T-helper 1 cell treated with Interleukin-12 subunit alpha and Interleukin-12 subunit beta and Interleukin-4 antibody, amounts not matched to agents 30 ng/mL and 1 ng/mL, for 36 hours (primary cell): ENCODE results near the gene WDR72. TPM values are rescaled to one million over a fixed set of nuclear protein-coding genes. Genes with fewer than 3 reads are reported as not detected.
"Not testable (repeated sequence)": the region's sequence is repeated elsewhere in the genome, so short reads cannot be mapped to it uniquely, and the experiment has no call there.

Experiments
- intact Hi-C: fragments of 100-400 bp; cut with micrococcal nuclease; formaldehyde crosslinking; loops from one replicate; pipeline ENCODE4 v1.15.1; 2024
- total RNA-seq: library from RNA; stranded (reverse); gene quantifications from 2 replicates; pipeline ENCODE4 v1.2.3, GENCODE V29; 2022

Gene WDR72
- total RNA-seq, 1 donor from 2014 or later: not detected

DNA sequence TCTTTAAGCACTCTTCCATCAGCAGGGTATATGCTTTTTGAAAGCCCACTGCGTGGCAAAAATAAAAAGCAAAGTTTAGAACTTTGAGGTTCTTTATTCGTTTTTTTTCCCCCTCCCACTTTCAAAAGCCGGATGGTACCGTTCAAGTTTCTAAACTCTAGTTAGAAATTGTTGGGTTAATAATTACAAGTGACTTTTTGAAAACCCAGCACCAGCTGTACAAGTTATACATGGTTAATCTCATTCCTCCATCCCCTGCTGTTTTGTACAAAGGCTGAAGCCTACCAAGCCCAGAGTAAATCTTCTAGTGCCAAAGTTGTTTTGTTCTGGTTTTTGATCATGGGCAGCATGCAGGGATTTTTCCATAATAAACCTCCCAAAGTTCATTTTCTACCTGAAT lies 48.6 kb downstream of the WDR72 start:
- intact Hi-C loops: no loop called here

DNA sequence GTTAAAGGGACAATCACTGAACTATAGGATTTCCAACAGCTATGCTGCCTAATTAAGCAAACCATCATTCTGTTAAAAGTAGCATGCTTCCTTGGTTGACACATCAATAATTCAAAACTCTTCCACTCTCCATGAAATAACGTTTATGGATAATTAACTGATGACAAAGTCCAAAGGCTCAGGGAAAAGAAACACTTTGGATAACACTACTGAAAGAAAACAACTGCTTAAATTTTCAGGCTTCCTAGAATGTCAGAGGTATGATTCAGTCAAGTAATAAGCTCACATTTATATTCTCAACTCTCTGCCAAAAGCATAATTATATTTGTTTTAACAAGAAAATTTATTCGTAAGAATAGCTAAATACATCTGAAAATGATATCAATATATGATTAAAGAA lies 49.6 kb downstream of the WDR72 start:
- intact Hi-C loops: no loop called here

DNA sequence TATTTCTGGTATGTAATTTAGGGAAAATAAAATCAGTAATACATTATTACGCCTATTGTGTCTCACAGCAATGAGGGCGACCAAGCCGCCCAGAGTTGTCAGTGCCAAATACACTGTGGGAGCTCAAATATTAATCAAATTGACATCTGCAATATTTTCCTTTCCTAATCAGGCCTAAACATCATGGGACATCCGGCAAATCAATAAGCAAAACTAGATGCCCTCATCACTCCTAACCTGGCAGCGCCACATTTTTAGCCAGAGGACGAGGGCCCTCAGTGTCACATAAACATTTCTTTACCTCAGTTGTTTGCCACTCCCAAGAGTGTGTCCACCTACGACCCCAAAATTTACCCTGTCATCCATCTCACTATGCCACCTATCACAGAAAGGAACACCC lies 64.1 kb downstream of the WDR72 start:
- intact Hi-C loops: no loop called here

DNA sequence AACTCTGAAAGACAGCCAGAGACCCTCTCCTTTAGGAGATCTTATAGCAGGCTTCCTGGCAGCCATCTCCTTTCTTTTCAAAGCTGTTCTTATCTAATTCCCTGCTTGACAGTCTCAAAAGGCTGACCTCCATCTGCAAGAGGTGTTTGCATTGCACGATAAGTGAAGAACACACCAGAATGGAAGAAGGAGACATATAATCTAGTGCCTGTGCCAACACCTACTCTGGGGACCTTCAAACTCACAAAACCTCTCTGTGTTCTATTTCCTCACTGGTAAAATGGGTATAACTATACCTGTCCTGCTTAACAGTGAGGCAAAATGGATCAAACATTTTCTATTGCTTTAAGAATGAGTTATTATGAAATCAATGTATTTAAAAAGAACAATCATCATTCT lies 65.0 kb downstream of the WDR72 start:
- intact Hi-C loops: no loop called here

DNA sequence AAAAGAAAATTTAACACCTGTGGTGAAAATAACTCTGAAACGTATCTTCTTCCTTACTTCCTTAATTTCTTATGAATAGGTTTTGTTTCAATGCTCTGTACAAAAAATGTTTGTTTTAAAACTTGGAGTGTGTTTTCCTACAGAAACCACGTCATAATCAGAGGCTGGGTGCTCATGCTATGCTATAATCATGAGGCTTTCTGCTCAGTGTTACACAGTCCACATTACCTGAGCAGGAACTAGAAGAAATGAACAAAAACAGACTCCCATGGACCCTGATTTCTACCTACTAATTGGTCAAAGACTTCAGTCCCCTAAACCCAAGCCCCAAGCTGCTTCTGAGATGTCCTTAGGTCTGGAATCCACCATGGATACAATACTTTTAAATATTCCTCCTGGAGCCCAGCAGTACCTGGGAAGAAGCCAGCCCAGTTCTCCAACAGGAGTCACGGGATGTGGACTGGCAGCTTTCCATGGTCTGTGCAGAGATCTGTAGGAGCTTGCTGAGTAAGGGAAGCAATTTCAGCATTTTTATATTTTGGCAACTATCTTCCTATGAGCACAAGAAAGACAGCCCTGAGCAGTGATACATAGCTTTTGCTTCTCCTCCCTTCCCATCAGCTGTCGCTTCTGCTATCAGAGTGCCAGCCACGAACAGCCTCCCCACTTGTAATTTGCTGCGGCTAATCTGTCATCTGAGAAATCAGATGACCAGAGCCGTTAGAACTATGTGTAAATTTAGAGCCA lies 65.6 kb downstream of the WDR72 start:
- intact Hi-C loops: no loop called here

- intact Hi-C loops: not testable (repeated sequence)
Observed at GRCh38 chr15:53684162-53684561, 75.3 kb downstream of the WDR72 start.

DNA sequence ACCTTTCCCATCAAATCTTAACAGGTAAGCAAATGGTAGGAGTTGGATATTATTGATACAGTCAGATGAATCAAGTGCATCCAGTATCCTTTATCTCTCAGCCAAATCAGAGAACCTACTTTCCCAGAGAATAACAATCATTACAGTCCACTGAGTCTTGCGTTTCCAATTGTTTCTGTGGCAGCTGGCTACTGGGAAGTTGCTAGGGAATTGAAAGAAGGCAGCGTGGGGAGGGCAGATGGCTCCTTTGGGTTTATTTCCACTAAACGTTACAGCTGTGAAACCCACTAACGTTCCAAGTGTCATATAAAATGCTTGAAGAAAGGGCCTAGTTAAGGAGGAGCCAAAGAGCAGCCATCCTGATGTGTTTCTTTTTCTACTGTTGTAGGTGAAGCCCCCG lies 78.4 kb downstream of the WDR72 start:
- intact Hi-C loops: no loop called here

- intact Hi-C loops: no loop called here
Observed at GRCh38 chr15:53675832-53676231, 83.6 kb downstream of the WDR72 start.

DNA sequence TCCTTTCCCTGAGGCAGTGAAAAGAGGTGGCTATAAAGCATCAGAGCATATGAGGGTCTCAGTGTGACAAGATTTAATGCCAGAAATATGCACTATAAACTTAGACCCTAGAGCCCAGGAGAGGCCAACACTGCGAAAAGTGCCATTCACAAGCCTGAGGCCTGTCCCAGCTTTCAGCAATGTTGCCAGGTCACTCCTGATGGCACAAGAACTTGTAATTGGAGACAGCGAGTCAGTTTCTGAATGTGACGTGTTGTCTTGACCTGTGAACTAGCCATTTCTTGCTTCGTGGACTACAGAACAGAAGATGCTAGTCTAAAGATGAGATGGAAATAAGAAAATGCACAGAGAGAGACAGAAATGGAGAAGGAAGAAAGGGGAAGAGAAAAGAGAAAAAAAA lies 87.9 kb downstream of the WDR72 start:
- intact Hi-C loops: no loop called here

DNA sequence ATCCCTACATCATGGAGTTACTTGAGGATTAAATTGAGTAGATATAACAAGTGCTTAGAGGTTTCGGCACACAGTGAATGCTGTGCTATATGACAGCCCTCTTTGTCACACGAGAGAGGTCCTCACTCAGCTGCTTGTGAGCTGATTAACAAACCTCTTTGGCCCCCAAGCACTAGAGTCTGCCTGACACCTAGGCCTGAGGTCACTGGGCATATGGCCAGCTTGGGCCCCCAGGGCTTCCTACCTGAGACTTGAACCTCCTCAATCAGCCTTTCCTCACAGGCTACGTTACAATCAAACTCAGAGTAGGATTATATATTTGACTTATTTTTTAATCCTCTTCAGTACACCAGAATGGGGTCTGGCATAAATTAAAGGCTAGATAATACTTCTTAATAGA lies 88.8 kb downstream of the WDR72 start:
- intact Hi-C loops: no loop called here

- intact Hi-C loops: no loop called here
Observed at GRCh38 chr15:53665930-53666329, 93.5 kb downstream of the WDR72 start.

- intact Hi-C loops: no loop called here
Observed at GRCh38 chr15:53658827-53659555, 100.5 kb downstream of the WDR72 start.

- intact Hi-C loops: no loop called here
Observed at GRCh38 chr15:53658255-53658654, 101.2 kb downstream of the WDR72 start.

DNA sequence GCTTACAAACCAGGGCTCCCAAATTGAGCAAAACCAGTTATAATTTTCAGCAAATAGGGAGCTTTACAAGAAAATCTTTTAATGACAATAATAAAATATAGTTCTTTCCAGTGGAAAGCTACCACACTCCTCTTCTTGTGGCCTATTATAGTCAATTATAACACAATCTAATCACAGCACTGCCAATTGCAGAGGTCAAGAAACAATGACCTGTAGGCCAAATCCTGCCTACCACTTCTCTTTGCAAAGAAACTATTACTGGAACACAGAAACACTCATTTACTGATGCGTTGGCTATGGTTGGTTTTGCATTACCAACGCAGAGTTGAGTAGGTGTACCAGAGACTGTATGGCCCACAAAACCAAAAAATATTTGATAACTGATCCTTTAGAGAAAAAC lies 110.5 kb downstream of the WDR72 start:
- intact Hi-C loops: no loop called here

DNA sequence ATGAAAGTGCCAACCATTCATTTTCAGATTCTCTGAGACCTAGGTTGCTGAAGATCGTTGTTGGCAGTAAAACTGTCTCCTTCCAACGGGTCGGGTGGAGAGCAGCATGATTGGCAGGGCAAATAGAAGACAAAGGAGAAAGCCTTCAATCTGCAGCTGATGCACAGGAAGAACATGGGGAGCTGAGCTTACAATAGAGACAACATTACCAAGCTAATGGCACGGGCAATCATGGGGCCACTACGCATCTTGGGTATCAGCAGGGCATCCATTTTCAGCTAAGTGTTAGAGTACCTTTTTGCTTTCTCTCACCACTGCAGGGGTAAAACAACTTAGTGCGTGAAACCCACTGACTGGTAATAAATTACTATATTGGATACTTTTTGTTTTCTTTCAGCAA lies 114.8 kb downstream of the WDR72 start:
- intact Hi-C loops: no loop called here

DNA sequence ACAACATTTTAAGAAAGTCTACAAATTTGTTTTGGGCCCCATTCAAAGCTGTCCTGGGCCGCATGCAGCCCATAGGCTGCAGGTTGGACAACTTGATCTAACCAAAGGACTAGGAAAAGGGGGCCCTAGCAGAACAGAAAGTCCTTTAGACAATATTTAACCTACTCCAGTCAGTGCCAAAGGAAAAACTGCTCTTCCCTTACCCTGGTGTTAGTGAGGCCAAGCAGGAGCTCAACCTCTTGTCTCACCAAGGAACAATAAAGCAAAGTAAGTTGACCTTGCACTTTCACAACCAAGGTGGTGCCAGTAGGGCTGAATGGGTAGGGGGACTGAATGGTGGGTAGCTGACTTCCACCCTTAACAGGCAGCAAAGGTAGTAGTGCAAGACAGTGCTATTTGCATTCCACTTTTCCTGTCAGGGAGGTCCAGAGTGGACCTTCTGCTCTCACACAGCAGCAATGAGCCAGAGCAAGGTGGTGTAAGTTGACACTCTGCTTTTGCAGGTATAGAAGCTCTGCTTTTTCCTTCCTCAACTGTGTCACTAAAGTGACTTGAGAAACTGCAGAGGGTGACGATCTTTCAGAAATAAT lies 124.9 kb downstream of the WDR72 start:
- intact Hi-C loops: no loop called here

DNA sequence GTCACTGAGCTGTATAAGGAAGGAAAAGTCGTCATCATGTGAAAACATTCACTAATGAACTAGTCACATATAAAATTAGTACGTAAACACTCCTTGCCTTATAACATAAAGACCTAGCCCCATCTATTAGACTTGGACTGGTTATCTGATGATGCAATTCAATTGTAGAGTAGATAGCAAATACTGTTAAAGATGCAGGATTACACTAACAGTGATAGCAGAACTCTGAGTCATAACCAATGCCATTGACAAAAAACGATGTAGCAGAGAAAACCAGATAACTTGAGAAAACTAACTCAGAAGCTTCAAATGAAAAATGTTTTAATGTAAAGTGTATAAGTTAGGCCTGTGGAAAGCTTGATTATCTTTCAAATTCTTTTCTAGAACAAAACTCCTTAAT lies 132.2 kb downstream of the WDR72 start:
- intact Hi-C loops: no loop called here

DNA sequence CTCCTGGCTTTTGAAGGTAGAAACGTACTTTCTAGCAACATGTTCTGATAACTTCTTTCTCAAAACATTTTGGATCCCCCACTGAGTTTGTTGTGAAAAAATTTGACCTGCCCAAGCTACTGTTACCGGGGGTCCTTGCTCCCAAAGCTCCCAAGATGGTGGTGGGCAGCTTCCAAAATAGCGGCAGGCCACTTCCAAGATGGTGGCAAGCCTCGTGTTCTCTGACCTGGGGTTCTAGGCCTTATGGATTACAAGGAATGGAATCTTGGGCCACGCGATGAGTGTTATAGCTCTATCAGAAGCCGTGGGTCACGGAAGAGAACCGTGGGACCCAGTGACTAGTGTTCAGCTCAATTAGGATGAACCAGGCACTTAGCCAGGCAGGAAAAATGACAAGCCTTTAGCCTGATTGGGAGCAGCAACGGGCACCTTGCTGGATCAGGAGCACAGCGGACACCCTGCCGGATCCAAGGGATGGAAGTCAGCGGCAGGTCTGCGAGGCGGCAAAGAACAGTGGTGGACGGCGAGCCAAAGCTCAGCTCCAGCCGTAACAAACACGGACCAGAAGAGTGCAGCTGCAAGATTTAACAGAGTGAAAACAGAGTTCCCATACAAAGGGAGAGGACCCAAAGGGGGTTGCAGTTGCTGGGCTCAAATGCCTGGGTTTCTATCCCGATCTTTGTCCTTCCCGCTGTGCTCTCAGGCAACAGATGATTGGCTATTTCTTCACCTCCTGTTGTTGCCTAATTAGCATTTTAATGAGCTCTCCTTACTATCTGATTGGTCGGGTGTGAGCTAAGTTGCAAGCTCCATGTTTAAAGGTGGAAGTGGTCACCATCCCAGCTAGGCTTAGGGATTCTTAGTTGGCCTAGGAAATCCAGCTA lies 133.3 kb downstream of the WDR72 start:
- intact Hi-C loops: no loop called here

DNA sequence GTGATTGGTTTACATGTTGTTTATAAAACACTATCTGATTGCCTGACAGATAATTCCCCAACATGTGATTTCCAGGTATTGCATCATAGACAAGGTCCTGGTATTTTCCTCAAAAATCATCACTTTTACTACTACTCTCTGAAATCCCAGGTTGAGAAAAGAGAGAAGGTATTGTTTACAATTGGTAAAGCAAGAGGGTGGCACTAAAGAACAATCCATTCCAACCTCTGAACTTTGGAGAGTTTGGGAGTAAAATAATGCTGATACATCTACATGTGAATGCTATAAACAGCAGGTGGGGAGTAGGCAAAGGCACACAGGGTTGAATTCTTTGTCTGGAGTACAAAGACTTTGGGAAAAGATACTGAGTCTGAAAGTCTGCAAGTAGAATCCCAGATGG lies 134.2 kb downstream of the WDR72 start:
- intact Hi-C loops: no loop called here

DNA sequence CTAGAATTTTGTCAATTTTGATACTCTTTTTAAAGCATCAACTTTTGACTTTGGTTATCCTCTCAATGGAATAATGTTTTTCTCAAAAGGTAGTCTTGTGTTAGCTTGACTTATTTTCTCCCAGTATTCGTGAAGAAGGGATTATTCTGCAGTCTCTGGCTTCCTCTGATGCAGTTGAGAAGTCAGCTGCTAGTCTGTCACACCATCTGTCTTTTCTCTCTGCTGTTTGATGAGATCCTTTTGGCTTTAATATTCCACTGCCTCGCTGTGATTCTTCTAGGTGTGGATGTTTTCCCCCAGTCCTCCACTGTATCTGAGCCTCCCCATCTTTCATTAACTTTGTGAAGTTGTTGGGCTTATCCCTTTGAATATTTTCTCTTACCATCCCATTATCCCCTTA lies 141.0 kb downstream of the WDR72 start:
- intact Hi-C loops: no loop called here

- intact Hi-C loops: loop anchor here (2.0 kb wide), 1 partner anchor 19 kb away; no protein-coding TSS in a partner anchor
Observed at GRCh38 chr15:53611145-53611920, 148.1 kb downstream of the WDR72 start.
